H1 (cell line): ENCODE results near the gene HAND1. TPM values are rescaled to one million over a fixed set of nuclear protein-coding genes. Genes with fewer than 3 reads are reported as not detected.

Experiments used
- CTCF ChIA-PET: fragments of 300-600 bp; sonication (Branson Sonifier 250); formaldehyde crosslinking; loops from one replicate; lab custom pipeline; 2021; ENCODE audit not compliant: partially characterized antibody; lab: Charles Lee
- POLR2A ChIA-PET: fragments of 300-600 bp; sonication (Branson Sonifier 250); formaldehyde crosslinking; loops from one replicate; lab custom pipeline; 2021; ENCODE audit warnings: inconsistent platforms; ENCODE audit not compliant: partially characterized antibody; lab: Charles Lee
- DNase-seq, 2 experiments: peaks; one replicate each; pipeline versions ENCODE4 v3.0.0 to v3.0.0-alpha.2; 2010 to 2022; ENCODE audit warnings: low spot score in 2 of 2, low read depth in 1 of 2, mixed read lengths in 1 of 2
- FAIRE-seq: peaks from 2 replicates; lab custom pipeline; 2011; peaks lifted over from hg19 to GRCh38; lab: Jason Lieb, UNC
- H2AFZ ChIP-seq: 2 replicates; pipeline ENCODE4 v1.8.1; 2012; ENCODE audit warnings: low read length, inconsistent platforms
- H2AK5ac ChIP-seq: 2 replicates; pipeline ENCODE4 v1.6.1; 2013; ENCODE audit warnings: low read depth, low read length
- H2BK120ac ChIP-seq: replicated peaks from 2 replicates; pipeline ENCODE3; 2013; ENCODE audit warnings: low read depth, low read length, inconsistent platforms
- H2BK12ac ChIP-seq: 2 replicates; pipeline ENCODE4 v1.6.1; 2013; ENCODE audit warnings: low read depth, low read length
- H2BK15ac ChIP-seq: 2 replicates; pipeline ENCODE4 v1.6.1; 2013; ENCODE audit warnings: low read length
- H2BK20ac ChIP-seq: 2 replicates; pipeline ENCODE4 v1.6.1; 2013; ENCODE audit warnings: low read length
- H2BK5ac ChIP-seq: 2 replicates; pipeline ENCODE4 v1.6.1; 2013; ENCODE audit warnings: low read depth, low read length
- H3K14ac ChIP-seq: 2 replicates; pipeline ENCODE4 v1.6.1; 2013; ENCODE audit warnings: inconsistent platforms; ENCODE audit not compliant: insufficient read length
- H3K18ac ChIP-seq: 2 replicates; pipeline ENCODE4 v1.6.1; 2013; ENCODE audit warnings: low read length; ENCODE audit errors: extremely low read depth
- H3K23ac ChIP-seq: 2 replicates; pipeline ENCODE4 v1.6.1; 2013; ENCODE audit warnings: inconsistent platforms; ENCODE audit not compliant: insufficient read length
- H3K23me2 ChIP-seq: 2 replicates; pipeline ENCODE4 v1.6.1; 2013; ENCODE audit warnings: low read depth, low read length
- H3K27ac ChIP-seq: 2 replicates; pipeline ENCODE4 v1.6.1; 2011; ENCODE audit warnings: low read depth, low read length, inconsistent platforms
- H3K27me3 ChIP-seq, 4 experiments: replicated peaks in 1 of 4; 1 replicate in 1 of 4; 2 replicates in 3 of 4; pipeline versions ENCODE4 v1.6.1 to v1.8.1; 2011 to 2013; ENCODE audit warnings: low read length in 3 of 4, mild to moderate bottlenecking in 3 of 4, inconsistent platforms in 2 of 4, mixed read lengths in 2 of 4, moderate library complexity in 1 of 4; ENCODE audit not compliant: control insufficient read depth in 3 of 4, insufficient read depth in 3 of 4; ENCODE audit errors: extremely low read depth in 1 of 4
- H3K36me3 ChIP-seq, 4 experiments: 2 replicates each; pipeline versions ENCODE4 v1.6.1 to v1.8.1; 2011 to 2013; ENCODE audit warnings: mild to moderate bottlenecking in 4 of 4, low read length in 3 of 4, moderate library complexity in 2 of 4, control low read depth in 1 of 4, inconsistent platforms in 1 of 4; ENCODE audit not compliant: insufficient read depth in 4 of 4, control insufficient read depth in 2 of 4
- H3K4ac ChIP-seq: replicated peaks from 2 replicates; pipeline ENCODE3; 2013; ENCODE audit warnings: low read length, low read depth, mixed read lengths, inconsistent platforms; ENCODE audit not compliant: insufficient read length
- H3K4me1 ChIP-seq, 4 experiments: replicated peaks in 1 of 4; 1 replicate in 1 of 4; 2 replicates in 3 of 4; pipeline versions ENCODE4 v1.6.1 to v1.8.1; 2011 to 2013; ENCODE audit warnings: low read length in 3 of 4, inconsistent platforms in 2 of 4, mixed read lengths in 1 of 4; ENCODE audit not compliant: insufficient read depth in 4 of 4, control insufficient read depth in 3 of 4
- H3K4me2 ChIP-seq, 2 experiments: 2 replicates each; pipeline versions ENCODE4 v1.6.1 to v1.8.1; 2011 to 2013; ENCODE audit warnings: low read depth in 2 of 2, low read length in 2 of 2, control low read depth in 1 of 2, inconsistent platforms in 1 of 2, mild to moderate bottlenecking in 1 of 2; ENCODE audit not compliant: insufficient read depth in 1 of 2
- H3K4me3 ChIP-seq, 4 experiments: fragments of 200-600, 300-600 bp in 1 of 4; sonication (generic), shearing (Covaris generic), sonication (Bioruptor Twin) in 1 of 4; 2 replicates each; pipeline versions ENCODE4 v1.5.1 to v1.8.1; 2011 to 2016; ENCODE audit warnings: low read length in 4 of 4, low read depth in 3 of 4, control low read depth in 2 of 4, inconsistent platforms in 2 of 4, mild to moderate bottlenecking in 2 of 4, mixed read lengths in 1 of 4, moderate library complexity in 1 of 4; ENCODE audit not compliant: insufficient read depth in 2 of 4; ENCODE audit errors: extremely low read depth in 1 of 4
- H3K56ac ChIP-seq: replicated peaks from 2 replicates; pipeline ENCODE3; 2013; ENCODE audit warnings: low read depth, mild to moderate bottlenecking, mixed read lengths, low read length, inconsistent platforms; ENCODE audit not compliant: insufficient read length
- H3K79me1 ChIP-seq: 2 replicates; pipeline ENCODE4 v1.6.1; 2013; ENCODE audit warnings: low read depth, low read length, control low read depth
- H3K79me2 ChIP-seq, 2 experiments: 2 replicates each; pipeline versions ENCODE4 v1.6.1 to v1.8.1; 2012 to 2013; ENCODE audit warnings: low read length in 2 of 2, mild to moderate bottlenecking in 2 of 2, inconsistent platforms in 1 of 2; ENCODE audit not compliant: insufficient read depth in 2 of 2, control insufficient read depth in 1 of 2
- H3K9ac ChIP-seq, 4 experiments: replicated peaks in 1 of 4; 1 replicate in 1 of 4; 2 replicates in 3 of 4; pipeline versions ENCODE4 v1.6.1 to v1.8.1; 2011 to 2013; ENCODE audit warnings: low read depth in 3 of 4, low read length in 3 of 4, control low read depth in 2 of 4, mild to moderate bottlenecking in 2 of 4, moderate library complexity in 2 of 4, inconsistent platforms in 1 of 4; ENCODE audit errors: extremely low read depth in 1 of 4
- H3K9me3 ChIP-seq, 2 experiments: 2 replicates each; pipeline versions ENCODE4 v1.6.1 to v1.8.1; 2012 to 2013; ENCODE audit warnings: mild to moderate bottlenecking in 2 of 2, moderate library complexity in 2 of 2, control low read depth in 1 of 2, inconsistent platforms in 1 of 2, low read depth in 1 of 2, low read length in 1 of 2, mixed read lengths in 1 of 2; ENCODE audit not compliant: insufficient read depth in 2 of 2
- H4K20me1 ChIP-seq, 2 experiments: replicated peaks in 1 of 2; 2 replicates each; pipeline versions ENCODE3 to v1.8.1; 2011 to 2013; ENCODE audit warnings: inconsistent platforms in 2 of 2, low read length in 2 of 2, mild to moderate bottlenecking in 1 of 2; ENCODE audit not compliant: insufficient read depth in 2 of 2, control insufficient read depth in 1 of 2
- H4K5ac ChIP-seq: 2 replicates; pipeline ENCODE4 v1.6.1; 2013; ENCODE audit warnings: low read length, low read depth, mixed read lengths, inconsistent platforms; ENCODE audit not compliant: insufficient read length
- H4K8ac ChIP-seq: 2 replicates; pipeline ENCODE4 v1.8.0; 2013; ENCODE audit warnings: mild to moderate bottlenecking, moderate library complexity, low read length, inconsistent platforms; ENCODE audit not compliant: insufficient read depth; ENCODE audit errors: extremely low read depth
- H4K91ac ChIP-seq: replicated peaks from 2 replicates; pipeline ENCODE3; 2013; ENCODE audit warnings: low read length, mixed read lengths, inconsistent platforms; ENCODE audit not compliant: insufficient read length
- BCL11A ChIP-seq, 2 experiments: IDR thresholded peaks; one replicate each; pipeline ENCODE4 v1.6.1; 2011; ENCODE audit warnings: low read depth in 2 of 2, low read length in 2 of 2, mild to moderate bottlenecking in 2 of 2
- CTBP2 ChIP-seq: IDR thresholded peaks from 2 replicates; pipeline ENCODE4 v1.7.0; 2011; ENCODE audit warnings: borderline replicate concordance, mild to moderate bottlenecking, moderate library complexity, mixed read lengths, low read length; ENCODE audit not compliant: insufficient read depth, insufficient read length
- CTCF ChIP-seq, 3 experiments: IDR thresholded peaks; 1 replicate in 2 of 3; 2 replicates in 1 of 3; pipeline versions ENCODE4 v1.5.1 to v1.6.1; 2011; ENCODE audit warnings: low read length in 3 of 3, mild to moderate bottlenecking in 3 of 3, inconsistent platforms in 2 of 3, low read depth in 1 of 3, moderate library complexity in 1 of 3; ENCODE audit not compliant: insufficient read depth in 1 of 3; ENCODE audit errors: control extremely low read depth in 1 of 3
- EP300 ChIP-seq, 2 experiments: IDR thresholded peaks; 1 replicate in 1 of 2; 2 replicates in 1 of 2; pipeline ENCODE4 v1.6.1; 2011 to 2012; ENCODE audit warnings: low read depth in 2 of 2, low read length in 2 of 2, mild to moderate bottlenecking in 2 of 2, borderline replicate concordance in 1 of 2, inconsistent platforms in 1 of 2, moderate library complexity in 1 of 2
- JUN ChIP-seq: IDR thresholded peaks from 2 replicates; pipeline ENCODE4 v1.6.1; 2011; ENCODE audit warnings: low read depth, mild to moderate bottlenecking, improper control_type of control experiment, low read length
- POLR2A ChIP-seq, 2 experiments: IDR thresholded peaks; 1 replicate in 1 of 2; 2 replicates in 1 of 2; pipeline ENCODE4 v1.6.1; 2011; ENCODE audit warnings: low read depth in 2 of 2, low read length in 2 of 2, mild to moderate bottlenecking in 2 of 2; ENCODE audit errors: control extremely low read depth in 1 of 2
- RAD21 ChIP-seq, 2 experiments: IDR thresholded peaks in 1 of 2; conservative IDR thresholded peaks in 1 of 2; 2 replicates each; pipeline ENCODE4 v1.6.1; 2011; ENCODE audit warnings: low read depth in 2 of 2, low read length in 2 of 2, improper control_type of control experiment in 1 of 2, inconsistent platforms in 1 of 2, mild to moderate bottlenecking in 1 of 2, moderate library complexity in 1 of 2
- SUZ12 ChIP-seq: fragments of 200-600 bp; sonication (generic); IDR thresholded peaks from 2 replicates; pipeline ENCODE4 v1.6.1; 2012; ENCODE audit warnings: mild to moderate bottlenecking, inconsistent platforms, low read length, moderate library complexity, mixed read lengths
- TCF12 ChIP-seq: IDR thresholded peaks from 2 replicates; pipeline ENCODE4 v1.6.1; 2011; ENCODE audit warnings: low read depth, mild to moderate bottlenecking, low read length
- ZNF274 ChIP-seq: IDR thresholded peaks from 2 replicates; pipeline ENCODE4 v1.7.0; 2012; ENCODE audit warnings: low read length, borderline replicate concordance; ENCODE audit errors: extremely low read depth
- WGBS, 2 experiments: shearing (Covaris generic) in 1 of 2; methylation state at CpG; one replicate each; pipeline versions ENCODE4 v1.1.6 to v1.1.7; 2013 to 2015; ENCODE audit warnings: low lambda C conversion rate in 2 of 2, mixed read lengths in 2 of 2, inconsistent platforms in 1 of 2, low coverage in 1 of 2, missing lambda C conversion rate in 1 of 2; ENCODE audit not compliant: insufficient replicate concordance in 2 of 2, insufficient coverage in 1 of 2, insufficient read length in 1 of 2; ENCODE audit errors: extremely low coverage in 1 of 2, missing lambda C conversion rate in 1 of 2; 5-methylcytosine and 5-hydroxymethylcytosine counted together
- polyA plus RNA-seq, 7 experiments: library from polyadenylated mRNA; depleted of rRNA in 3 of 7; stranded (reverse) in 5 of 7; unstranded in 2 of 7; fragments of >200 nt in 5 of 7; fragments of 200-250 nt in 2 of 7; gene quantifications; 1 replicate in 5 of 7; 2 replicates in 1 of 7; 4 replicates in 1 of 7; pipeline versions ENCODE4 v1.2.1 to v1.2.3, GENCODE V29; 2011 to 2013; ENCODE audit warnings: missing spikeins in 2 of 7, mixed read lengths in 2 of 7
- total RNA-seq: library from RNA; stranded (reverse); fragmentation: NEBNext Ultra II Directional; extraction: Animal tissue kit (Norgen Biotek cat#: 25700); gene quantifications from 2 replicates; pipeline ENCODE4 v1.2.1, GENCODE V29; 2021

The HAND1 gene
- total and polyA plus RNA-seq, 2 of the 8 experiments (the other 6 are each of a cell fraction or from before 2014, with no cell fraction given), result 0.06 TPM; not detected in 1

GRCh38 chr5:154466671-154467070 lies 11.4 kb downstream of the HAND1 start:
- CTCF ChIA-PET, result interaction anchor here (0.7 to 16.1 kb wide), 34 partner anchors 11 to 492 kb away, joined by 3 to 273 read pairs (median 6); partner anchors contain the start of gene HAND1
- POLR2A ChIA-PET, result no interaction called here
- FAIRE-seq, result no peak

More at GRCh38 chr5:154466671-154467070, 11.4 kb downstream of the HAND1 start:
- H3K27me3 ChIP-seq, result peaks cover 28 to 45% (median 39%) of the 10 kb centered on the region in 4 experiments
- H2BK120ac ChIP-seq, result no peak overlapping the region
- H2BK15ac ChIP-seq, result no peak overlapping the region
- H3K56ac ChIP-seq, result no peak overlapping the region
- no peak overlapping the region for H4K8ac ChIP-seq
- H3K4me1 ChIP-seq, result peaks cover 0 to 4% (median 1%) of the 10 kb centered on the region in 4 experiments; a peak in 2 of 7 replicates
- no peak for TF ChIP-seq EP300 (IDR thresholded peaks at IDR 0.05; ENCODE audit: borderline replicate concordance in 1 of 2, low read depth in 2 of 2, low read length in 2 of 2)
- TF ChIP-seq TCF12, result no peak
- TF ChIP-seq CTCF (IDR thresholded peaks at IDR 0.05; ENCODE audit: control extremely low read depth in 1 of 3, insufficient read depth in 1 of 3, low read depth in 1 of 3, low read length in 3 of 3), result no peak
- TF ChIP-seq ZNF274, result no peak
- TF ChIP-seq JUN, result no peak
- no peak for TF ChIP-seq RAD21 (IDR thresholded peaks at IDR 0.05 in 1 of 2, conservative IDR thresholded peaks at IDR 0.05 in 1 of 2; ENCODE audit: low read depth in 2 of 2, low read length in 2 of 2)
- no peak for TF ChIP-seq SUZ12
- no peak for TF ChIP-seq BCL11A (IDR thresholded peaks at IDR 0.05; ENCODE audit: low read depth in 2 of 2, low read length in 2 of 2)
- no peak for TF ChIP-seq CTBP2
- no peak for TF ChIP-seq POLR2A (IDR thresholded peaks at IDR 0.05; ENCODE audit: control extremely low read depth in 1 of 2, low read depth in 2 of 2, low read length in 2 of 2)
- H2AK5ac ChIP-seq, result no peak overlapping the region
- H3K36me3 ChIP-seq, result no peaks in the 10 kb centered on the region
- WGBS, 2 experiments, result 84% methylated on average over 5 of the region's 5 CpGs; no CpG with 5 or more reads in 1 of the 2 experiments
- no peak for DNase-seq
- no peaks in the 10 kb centered on the region for H3K79me2 ChIP-seq
- no peak overlapping the region for H2BK20ac ChIP-seq
- no peaks in the 10 kb centered on the region for H3K79me1 ChIP-seq
- peaks cover 0 to 2% of the 10 kb centered on the region in 2 experiments for H4K20me1 ChIP-seq
- no peak overlapping the region for H2BK12ac ChIP-seq
- H3K4me3 ChIP-seq, result no peak overlapping the region
- H3K27ac ChIP-seq, result no peak overlapping the region
- H3K23ac ChIP-seq, result no peak overlapping the region
- H3K9ac ChIP-seq, result no peak overlapping the region
- no peaks in the 10 kb centered on the region for H3K23me2 ChIP-seq
- no peak overlapping the region for H3K14ac ChIP-seq
- no peak overlapping the region for H2BK5ac ChIP-seq
- no peak overlapping the region for H3K4ac ChIP-seq
- no peak overlapping the region for H2AFZ ChIP-seq
- H3K18ac ChIP-seq, result no peak overlapping the region
- no peaks in the 10 kb centered on the region for H3K9me3 ChIP-seq
- no peak overlapping the region for H4K5ac ChIP-seq
- H4K91ac ChIP-seq, result no peak overlapping the region
- no peak overlapping the region for H3K4me2 ChIP-seq
